ENCODE data around the gene KANSL3. TPM values are rescaled to one million over a fixed set of nuclear protein-coding genes. Genes with fewer than 3 reads are reported as not detected.
"Not testable (repeated sequence)": the region's sequence is repeated elsewhere in the genome, so short reads cannot be mapped to it uniquely, and the experiment has no call there.

Gene KANSL3
- total RNA-seq, 1 donor from 2014 or later: 32.5 TPM

DNA sequence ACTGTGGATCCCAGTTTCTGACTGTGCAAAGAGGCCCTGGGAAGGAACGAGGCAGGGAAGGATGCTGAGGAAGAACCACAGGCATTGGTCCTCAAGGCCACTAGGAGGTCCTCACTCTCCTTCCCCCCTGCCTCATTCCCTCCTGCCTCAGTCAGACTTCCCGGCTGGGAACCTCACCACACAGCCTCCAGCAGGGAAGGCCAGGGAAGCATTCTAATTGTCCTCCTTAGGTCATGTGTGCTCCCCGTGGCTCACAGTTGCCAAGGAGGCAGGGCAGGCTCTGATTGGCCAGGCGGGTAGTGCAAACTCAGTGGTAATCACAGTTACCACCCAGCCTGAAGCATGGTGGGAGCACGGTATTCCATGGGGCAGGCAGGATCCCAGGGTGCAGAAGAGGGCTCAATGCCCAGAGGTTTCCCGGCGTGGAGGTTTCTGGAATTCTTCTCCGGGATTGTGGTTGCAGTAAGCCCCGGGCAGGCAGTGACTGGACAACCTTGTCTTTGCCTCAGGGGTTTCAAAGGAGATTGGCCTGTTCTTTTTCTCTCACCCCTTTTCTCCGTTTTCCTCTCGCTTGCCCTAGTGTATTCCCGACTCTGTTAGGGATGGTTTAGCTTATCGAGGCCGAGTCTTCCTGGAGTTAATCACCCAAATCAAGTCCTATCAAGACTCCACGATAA, 31.6 kb upstream of the KANSL3 start:
- H3K4me1 Mint-ChIP-seq (ENCODE audit: low read depth, unreplicated experiment): no peaks in the 10 kb centered on the region
- no peak overlapping the region for H3K4me3 Mint-ChIP-seq (ENCODE audit: unreplicated experiment)
- no peak overlapping the region for H3K27ac Mint-ChIP-seq (ENCODE audit: unreplicated experiment)
- no peaks in the 10 kb centered on the region for H3K36me3 Mint-ChIP-seq (ENCODE audit: unreplicated experiment)
- H3K27me3 Mint-ChIP-seq (ENCODE audit: unreplicated experiment): peaks cover 3% of the 10 kb centered on the region
- peaks cover 2% of the 10 kb centered on the region for H3K9me3 Mint-ChIP-seq (ENCODE audit: unreplicated experiment)
- no peak for TF ChIP-seq CTCF (IDR thresholded peaks at IDR 0.05; ENCODE audit: partially characterized antibody, unreplicated experiment)
- no peak for DNase-seq

- Mint-ChIP-seq H3K27ac (ENCODE audit: unreplicated experiment) (no peak overlapping the region), H3K4me3 (ENCODE audit: unreplicated experiment) (no peak overlapping the region), H3K9me3 (ENCODE audit: unreplicated experiment) (peaks cover 1% of the 10 kb centered on the region), H3K27me3 (ENCODE audit: unreplicated experiment) (peaks cover 3% of the 10 kb centered on the region), H3K4me1 (ENCODE audit: low read depth, unreplicated experiment) (no peaks in the 10 kb centered on the region), H3K36me3 (ENCODE audit: unreplicated experiment) (no peaks in the 10 kb centered on the region)
- DNase-seq: no peak
- no peak for TF ChIP-seq CTCF (IDR thresholded peaks at IDR 0.05; ENCODE audit: partially characterized antibody, unreplicated experiment)
Measured at GRCh38 chr2:96668771-96669170, 30.7 kb upstream of the KANSL3 start.

GRCh38 chr2:96665717-96666116, 27.6 kb upstream of the KANSL3 start:
- not testable (repeated sequence) for H3K27me3 Mint-ChIP-seq (ENCODE audit: unreplicated experiment); H3K4me3 Mint-ChIP-seq (ENCODE audit: unreplicated experiment); DNase-seq; H3K4me1 Mint-ChIP-seq (ENCODE audit: low read depth, unreplicated experiment); H3K9me3 Mint-ChIP-seq (ENCODE audit: unreplicated experiment); H3K27ac Mint-ChIP-seq (ENCODE audit: unreplicated experiment); H3K36me3 Mint-ChIP-seq (ENCODE audit: unreplicated experiment)

GRCh38 chr2:96665083-96665569, 27.0 kb upstream of the KANSL3 start:
- no peaks in the 10 kb centered on the region for H3K9me3 Mint-ChIP-seq (ENCODE audit: unreplicated experiment)
- peaks cover 3% of the 10 kb centered on the region for H3K36me3 Mint-ChIP-seq (ENCODE audit: unreplicated experiment)
- no peak for DNase-seq
- H3K4me1 Mint-ChIP-seq (ENCODE audit: low read depth, unreplicated experiment): no peaks in the 10 kb centered on the region
- H3K27ac Mint-ChIP-seq (ENCODE audit: unreplicated experiment): no peak overlapping the region
- H3K4me3 Mint-ChIP-seq (ENCODE audit: unreplicated experiment): no peak overlapping the region
- peaks cover 3% of the 10 kb centered on the region for H3K27me3 Mint-ChIP-seq (ENCODE audit: unreplicated experiment)
- no peak for TF ChIP-seq CTCF (IDR thresholded peaks at IDR 0.05; ENCODE audit: partially characterized antibody, unreplicated experiment)

- Mint-ChIP-seq H3K4me1 (ENCODE audit: low read depth, unreplicated experiment) (no peaks in the 10 kb centered on the region), H3K4me3 (ENCODE audit: unreplicated experiment) (no peak overlapping the region), H3K36me3 (ENCODE audit: unreplicated experiment) (peaks cover 3% of the 10 kb centered on the region), H3K9me3 (ENCODE audit: unreplicated experiment) (no peaks in the 10 kb centered on the region), H3K27ac (ENCODE audit: unreplicated experiment) (no peak overlapping the region), H3K27me3 (ENCODE audit: unreplicated experiment) (peaks cover 3% of the 10 kb centered on the region)
- DNase-seq: no peak
- TF ChIP-seq CTCF (IDR thresholded peaks at IDR 0.05; ENCODE audit: partially characterized antibody, unreplicated experiment): no peak
Measured at GRCh38 chr2:96664366-96664925, 26.3 kb upstream of the KANSL3 start.
